H4 (cell line): ENCODE results near the gene ZDHHC20. TPM values are rescaled to one million over a fixed set of nuclear protein-coding genes. Genes with fewer than 3 reads are reported as not detected.
A peak's percentile ranks its signal among the peaks of the same experiment; 100 is the strongest.

Experiments
- DNase-seq: peaks from one replicate; pipeline ENCODE4 v3.0.0-alpha.2; 2015; ENCODE audit warnings: low spot score
- total RNA-seq: library from RNA; depleted of rRNA; stranded (reverse); fragments of >200 nt; shearing (Covaris generic); gene quantifications from 2 replicates; pipeline ENCODE4 v1.2.3, GENCODE V29; 2014; rRNA removed

Gene ZDHHC20
- total RNA-seq: 39.3 and 48.2 TPM in 2 replicates

GRCh38 chr13:21458813-21459701 is at the start of gene ZDHHC20:
Gene ZDHHC20, minus strand, starts transcription at chr13:21459303. Its CDS starts 132 bp downstream, at chr13:21459171.
- peak; percentile 39 for DNase-seq

GRCh38 chr13:21504379-21504778 is 45.3 kb upstream of the ZDHHC20 start:
- DNase-seq: no peak

GRCh38 chr13:21501686-21502085 is 42.6 kb upstream of the ZDHHC20 start:
- no peak for DNase-seq

GRCh38 chr13:21486322-21486721 is 27.2 kb upstream of the ZDHHC20 start:
- DNase-seq: no peak

GRCh38 chr13:21483748-21484147 is 24.6 kb upstream of the ZDHHC20 start:
- no peak for DNase-seq

- no peak for DNase-seq
These were observed 22.3 kb upstream of the ZDHHC20 start for GRCh38 chr13:21481359-21481758.

GRCh38 chr13:21478881-21479808 is 20.0 kb upstream of the ZDHHC20 start:
- DNase-seq: peak; percentile 33

- peak; percentile 51 for DNase-seq
These were observed 17.9 kb upstream of the ZDHHC20 start for GRCh38 chr13:21476893-21477472.

GRCh38 chr13:21475115-21475514 is 16.0 kb upstream of the ZDHHC20 start:
- DNase-seq: no peak

GRCh38 chr13:21470785-21471184 is 11.7 kb upstream of the ZDHHC20 start:
- DNase-seq: no peak

- no peak for DNase-seq
These were observed 7.4 kb upstream of the ZDHHC20 start for GRCh38 chr13:21466527-21466926.

- DNase-seq: no peak
These were observed 6.6 kb upstream of the ZDHHC20 start for GRCh38 chr13:21465710-21466160.

- DNase-seq: no peak
These were observed 4.3 kb upstream of the ZDHHC20 start for GRCh38 chr13:21463424-21463823.

GRCh38 chr13:21461131-21461530 is 2.0 kb upstream of the ZDHHC20 start:
- no peak for DNase-seq

- no peak for DNase-seq
These were observed 671 bp downstream of the ZDHHC20 start for GRCh38 chr13:21458451-21458812.

GRCh38 chr13:21453387-21454081 is 5.6 kb downstream of the ZDHHC20 start:
- no peak for DNase-seq

- no peak for DNase-seq
These were observed 8.2 kb downstream of the ZDHHC20 start for GRCh38 chr13:21450936-21451335.

GRCh38 chr13:21446656-21447055 is 12.4 kb downstream of the ZDHHC20 start:
- no peak for DNase-seq

- DNase-seq: no peak
These were observed 13.3 kb downstream of the ZDHHC20 start for GRCh38 chr13:21445759-21446158.

GRCh38 chr13:21443171-21443570 is 15.9 kb downstream of the ZDHHC20 start:
- no peak for DNase-seq

- no peak for DNase-seq
These were observed 22.5 kb downstream of the ZDHHC20 start for GRCh38 chr13:21436582-21436981.
